PC-9 (cell line): ENCODE results near the gene CNIH2. TPM values are rescaled to one million over a fixed set of nuclear protein-coding genes. Genes with fewer than 3 reads are reported as not detected.

Experiments
- BruUV-seq: library from RNA; stranded (reverse); fragments of 400-500 nt; replicated peaks from 2 replicates; lab custom pipeline; 2021; lab: Mats Ljungman, UMichigan
- CTCF ChIA-PET: fragments of 300-600 bp; sonication (Branson Sonifier 250); formaldehyde crosslinking; loops from one replicate; lab custom pipeline; 2022; ENCODE audit warnings: antibody characterized with exemption; lab: Charles Lee
- POLR2A ChIA-PET: fragments of 300-600 bp; sonication (Branson Sonifier 250); formaldehyde crosslinking; loops from one replicate; lab custom pipeline; 2022; ENCODE audit warnings: antibody characterized with exemption; ENCODE audit not compliant: unreplicated experiment; lab: Charles Lee
- DNase-seq, 2 experiments: peaks; one replicate each; pipeline versions ENCODE4 v3.0.0 to v3.0.0-alpha.2; 2015 to 2022; ENCODE audit warnings: mixed read lengths in 1 of 2
- H2AFZ ChIP-seq: fragments of 200-600 bp; sonication (generic); 2 replicates; pipeline ENCODE4 v1.8.1; 2017; ENCODE audit warnings: antibody characterized with exemption
- H3F3A ChIP-seq: fragments of 200-600 bp; sonication (generic); 2 replicates; pipeline ENCODE4 v1.8.1; 2017; ENCODE audit warnings: antibody characterized with exemption, mild to moderate bottlenecking, low read depth; ENCODE audit not compliant: insufficient read depth
- H3K27ac ChIP-seq: fragments of 200-600 bp; sonication (generic); 2 replicates; pipeline ENCODE4 v1.6.1; 2016; ENCODE audit warnings: mixed run types
- H3K27me3 ChIP-seq: fragments of 200-600 bp; sonication (generic); 2 replicates; pipeline ENCODE4 v1.6.1; 2016; ENCODE audit warnings: low read depth, mixed run types; ENCODE audit not compliant: insufficient read depth
- H3K36me3 ChIP-seq: fragments of 200-600 bp; sonication (generic); 2 replicates; pipeline ENCODE4 v1.6.1; 2016; ENCODE audit warnings: low read depth, mixed run types
- H3K4me1 ChIP-seq: fragments of 200-600 bp; sonication (generic); replicated peaks from 2 replicates; pipeline ENCODE4 v1.6.1; 2016; ENCODE audit warnings: mixed run types; ENCODE audit not compliant: insufficient read depth
- H3K4me2 ChIP-seq: fragments of 200-600 bp; sonication (generic); 2 replicates; pipeline ENCODE4 v1.6.1; 2017; ENCODE audit warnings: mixed run types
- H3K4me3 ChIP-seq: fragments of 200-600 bp; sonication (generic); 2 replicates; pipeline ENCODE4 v1.6.1; 2016; ENCODE audit warnings: mixed run types
- H3K79me2 ChIP-seq: fragments of 200-600 bp; sonication (generic); 2 replicates; pipeline ENCODE4 v1.6.1; 2017; ENCODE audit warnings: low read depth, mixed run types
- H3K9me2 ChIP-seq: fragments of 200-600 bp; sonication (generic); 2 replicates; pipeline ENCODE4 v1.8.1; 2017; ENCODE audit warnings: mild to moderate bottlenecking; ENCODE audit not compliant: insufficient read depth
- H3K9me3 ChIP-seq: fragments of 200-600 bp; sonication (generic); 2 replicates; pipeline ENCODE4 v1.8.1; 2016; ENCODE audit warnings: low read depth; ENCODE audit not compliant: insufficient read depth
- H4K20me1 ChIP-seq: fragments of 200-600 bp; sonication (generic); 2 replicates; pipeline ENCODE4 v1.8.1; 2017; ENCODE audit not compliant: insufficient read depth
- EZH2 ChIP-seq: fragments of 200-600 bp; sonication (generic); IDR thresholded peaks from 2 replicates; pipeline ENCODE4 v1.8.0; 2017; ENCODE audit warnings: antibody characterized with exemption, low read depth
- intact Hi-C: fragments of 100-400 bp; cut with micrococcal nuclease; formaldehyde crosslinking; loops from one replicate; pipeline ENCODE4 v1.10.0; 2022; ENCODE audit not compliant: unreplicated experiment
- total RNA-seq: library from RNA; stranded (reverse); gene quantifications from 2 replicates; pipeline ENCODE4 v1.2.3, GENCODE V29; 2021
- TF ChIP-seq, protein P1 (sequence below): fragments of 200-600 bp; sonication (generic); conservative IDR thresholded peaks from 2 replicates; pipeline ENCODE4 v1.6.1; 2017; ENCODE audit warnings: mixed run types, antibody characterized with exemption, mild to moderate bottlenecking, moderate library complexity

The CNIH2 gene
- total RNA-seq, 1 experiment from 2014 or later: 6.8 TPM

DNA sequence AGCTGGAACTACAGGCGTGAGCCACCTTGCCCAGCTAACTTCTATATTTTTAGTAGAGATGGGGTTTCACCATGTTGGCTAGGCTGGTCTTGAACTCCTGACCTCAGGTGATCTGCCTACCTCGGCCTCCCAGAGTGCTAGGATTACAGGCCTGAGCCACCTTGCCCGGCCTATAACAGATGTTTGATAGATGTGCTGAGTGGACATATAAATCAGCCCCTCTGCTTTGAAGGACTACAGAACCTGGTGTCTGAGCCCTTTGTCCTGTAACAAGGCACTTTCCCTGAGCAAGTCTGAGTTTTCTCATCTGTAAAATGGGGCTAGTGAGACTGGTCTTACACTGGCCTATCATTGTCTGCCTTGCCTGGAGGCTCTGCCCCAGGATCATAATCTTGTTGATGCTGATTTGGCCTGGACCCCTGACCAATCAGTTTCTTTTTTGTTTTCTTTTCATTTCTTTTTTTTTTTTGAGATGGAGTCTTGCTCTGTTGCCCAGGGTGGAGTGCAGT lies 51.2 kb downstream of the CNIH2 start:
- Histone ChIP-seq H4K20me1 (no peaks in the 10 kb centered on the region), H3K9me2 (no peaks in the 10 kb centered on the region), H3K4me2 (no peak overlapping the region), H2AFZ (no peak overlapping the region), H3K4me1 (peaks cover 34% of the 10 kb centered on the region), H3K79me2 (no peaks in the 10 kb centered on the region), H3K27me3 (no peaks in the 10 kb centered on the region), H3F3A (peaks cover 10% of the 10 kb centered on the region; the same call in 1 of the 2 replicates), H3K9me3 (no peaks in the 10 kb centered on the region), H3K36me3 (no peaks in the 10 kb centered on the region), H3K4me3 (no peak overlapping the region), H3K27ac (no peak overlapping the region)
- ChIA-PET POLR2A (interaction anchor here (0.7 kb wide), 1 partner anchor 19 kb away, joined by 3 read pairs; no protein-coding TSS in a partner anchor), CTCF (interaction anchor here (0.6 to 1.5 kb wide), 5 partner anchors 17 to 60 kb away, joined by 3 to 5 read pairs (median 3); no protein-coding TSS in a partner anchor)
- no peak for DNase-seq
- intact Hi-C loops: no loop called here
- no TSS peak for BruUV-seq
- TF ChIP-seq, protein P1, sequence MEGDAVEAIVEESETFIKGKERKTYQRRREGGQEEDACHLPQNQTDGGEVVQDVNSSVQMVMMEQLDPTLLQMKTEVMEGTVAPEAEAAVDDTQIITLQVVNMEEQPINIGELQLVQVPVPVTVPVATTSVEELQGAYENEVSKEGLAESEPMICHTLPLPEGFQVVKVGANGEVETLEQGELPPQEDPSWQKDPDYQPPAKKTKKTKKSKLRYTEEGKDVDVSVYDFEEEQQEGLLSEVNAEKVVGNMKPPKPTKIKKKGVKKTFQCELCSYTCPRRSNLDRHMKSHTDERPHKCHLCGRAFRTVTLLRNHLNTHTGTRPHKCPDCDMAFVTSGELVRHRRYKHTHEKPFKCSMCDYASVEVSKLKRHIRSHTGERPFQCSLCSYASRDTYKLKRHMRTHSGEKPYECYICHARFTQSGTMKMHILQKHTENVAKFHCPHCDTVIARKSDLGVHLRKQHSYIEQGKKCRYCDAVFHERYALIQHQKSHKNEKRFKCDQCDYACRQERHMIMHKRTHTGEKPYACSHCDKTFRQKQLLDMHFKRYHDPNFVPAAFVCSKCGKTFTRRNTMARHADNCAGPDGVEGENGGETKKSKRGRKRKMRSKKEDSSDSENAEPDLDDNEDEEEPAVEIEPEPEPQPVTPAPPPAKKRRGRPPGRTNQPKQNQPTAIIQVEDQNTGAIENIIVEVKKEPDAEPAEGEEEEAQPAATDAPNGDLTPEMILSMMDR: no peak
- TF ChIP-seq EZH2: no peak

DNA sequence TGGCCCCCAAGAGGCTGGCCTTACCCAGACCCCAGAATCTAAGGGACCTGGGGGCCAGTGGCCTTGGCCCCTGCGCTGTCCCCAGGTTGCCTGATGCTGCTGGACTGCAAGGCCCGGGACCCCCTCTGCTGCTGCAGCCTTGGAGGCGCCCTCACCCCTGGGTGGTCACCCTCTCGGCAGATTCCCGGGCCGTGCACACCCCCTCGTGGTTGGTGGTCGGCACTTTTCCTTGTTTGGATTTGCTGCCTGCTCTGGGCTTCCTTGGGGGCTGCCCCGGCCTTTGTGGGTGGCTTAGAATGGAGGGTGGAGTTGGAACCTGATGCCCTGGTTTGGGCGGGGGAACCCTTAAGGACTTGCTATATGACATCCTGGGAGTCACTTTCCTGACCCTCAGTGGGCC lies 53.0 kb downstream of the CNIH2 start:
- Histone ChIP-seq H3K9me3 (no peaks in the 10 kb centered on the region), H4K20me1 (no peaks in the 10 kb centered on the region), H3F3A (peaks cover 10% of the 10 kb centered on the region; the same call in 1 of the 2 replicates), H3K9me2 (no peaks in the 10 kb centered on the region), H3K27me3 (no peaks in the 10 kb centered on the region), H3K79me2 (peaks cover 8% of the 10 kb centered on the region; the same call in 1 of the 2 replicates), H3K4me2 (no peak overlapping the region), H3K4me3 (no peak overlapping the region), H3K27ac (no peak overlapping the region), H2AFZ (no peak overlapping the region), H3K36me3 (no peaks in the 10 kb centered on the region), H3K4me1 (peaks cover 37% of the 10 kb centered on the region)
- ChIA-PET CTCF (interaction anchor here (0.5 to 0.6 kb wide), 2 partner anchors 11 to 1299 kb away, joined by 3 read pairs; no protein-coding TSS in a partner anchor), POLR2A (no interaction called here)
- TF ChIP-seq, protein P1: no peak
- no peak for TF ChIP-seq EZH2
- BruUV-seq: no TSS peak
- no peak for DNase-seq
- intact Hi-C loops: no loop called here

DNA sequence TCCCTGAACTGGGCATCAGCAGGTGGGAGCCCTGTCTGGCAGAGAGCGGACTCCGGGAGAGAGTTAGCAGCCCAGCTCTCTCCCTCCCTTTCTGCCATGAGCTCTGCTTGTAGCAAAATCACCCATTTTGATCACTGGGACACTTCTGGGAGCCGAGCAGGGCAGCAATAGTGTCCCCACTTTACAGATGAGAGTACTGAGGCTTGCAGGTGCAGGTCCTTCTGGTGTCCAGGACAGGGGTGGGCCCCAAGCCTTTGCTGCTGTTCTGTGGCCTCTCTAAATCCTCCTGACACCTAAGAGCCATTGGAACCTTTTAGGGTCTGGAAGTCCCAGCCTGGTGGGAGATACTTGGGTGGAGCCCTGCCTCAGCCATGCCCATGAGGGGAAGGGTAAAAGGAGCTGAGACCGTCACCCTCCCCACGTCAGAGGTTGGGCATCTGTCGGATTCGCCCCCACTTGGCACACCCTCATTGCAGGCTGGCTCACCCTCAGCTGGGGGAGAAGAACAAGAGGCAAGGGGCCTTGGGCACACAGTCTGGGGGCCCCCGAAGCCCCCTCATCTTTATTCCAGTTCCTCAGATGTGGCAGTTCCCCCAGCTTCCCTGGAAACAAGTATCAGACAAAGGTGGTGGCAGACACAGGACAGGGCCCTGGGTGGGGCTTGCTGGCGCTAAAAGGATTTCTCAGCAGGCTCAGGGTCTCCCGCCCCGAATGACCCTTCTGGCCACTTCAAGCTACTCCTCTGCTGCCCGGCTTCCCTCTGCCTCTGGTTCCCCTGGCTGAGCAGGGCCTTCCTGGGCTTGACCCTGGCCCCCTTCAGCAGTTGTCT lies 53.8 kb downstream of the CNIH2 start:
- intact Hi-C loops: no loop called here
- H3F3A ChIP-seq: peaks cover 15% of the 10 kb centered on the region; the same call in 1 of the 2 replicates
- H3K36me3 ChIP-seq: no peaks in the 10 kb centered on the region
- H3K9me3 ChIP-seq: no peaks in the 10 kb centered on the region
- ChIA-PET POLR2A (no interaction called here), CTCF (interaction anchor here (0.6 kb wide), 2 partner anchors 33 to 1298 kb away, joined by 3 read pairs; no protein-coding TSS in a partner anchor)
- no peak overlapping the region for H3K27ac ChIP-seq
- TF ChIP-seq, protein P1: no peak
- no peak for TF ChIP-seq EZH2
- H3K4me1 ChIP-seq: peaks cover 29% of the 10 kb centered on the region
- no peak overlapping the region for H2AFZ ChIP-seq
- no peak for DNase-seq
- H3K4me3 ChIP-seq: no peak overlapping the region
- H3K79me2 ChIP-seq: peaks cover 8% of the 10 kb centered on the region; the same call in 1 of the 2 replicates
- no TSS peak for BruUV-seq
- H3K9me2 ChIP-seq: no peaks in the 10 kb centered on the region
- H3K27me3 ChIP-seq: no peaks in the 10 kb centered on the region
- no peak overlapping the region for H3K4me2 ChIP-seq
- 0 out of 2 replicates have a peak, but pooled peaks cover under 1% of the 10 kb centered on the region for H4K20me1 ChIP-seq
